Measurements from ENCODE around the gene INTS1. TPM values are rescaled to one million over a fixed set of nuclear protein-coding genes. Genes with fewer than 3 reads are reported as not detected.
"Not testable (repeated sequence)": the region's sequence is repeated elsewhere in the genome, so short reads cannot be mapped to it uniquely, and the experiment has no call there.

The INTS1 gene
- total RNA-seq, 1 experiment from 2014 or later, result 122 TPM

DNA sequence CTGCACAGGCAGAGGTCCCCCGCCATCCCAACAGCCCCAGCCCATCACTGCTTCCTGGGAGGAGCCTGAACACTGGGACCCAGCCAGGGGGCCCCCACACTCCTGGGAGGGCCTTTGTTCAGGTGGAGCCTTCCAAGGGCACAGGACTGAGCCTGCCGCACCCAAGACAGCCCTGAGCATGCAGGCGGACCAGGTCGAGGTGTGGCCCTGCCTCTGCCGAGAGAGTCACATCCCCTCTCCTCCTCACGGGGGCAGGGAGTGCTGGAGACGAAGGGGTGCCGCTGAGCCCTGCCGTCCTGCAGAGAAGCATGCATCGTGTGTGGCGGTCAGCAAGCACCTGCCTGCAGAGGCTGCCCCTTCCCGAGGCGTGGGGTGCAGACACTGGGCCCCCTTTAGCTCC, 19.0 kb upstream of the INTS1 start:
- H3K4me3 ChIP-seq (ENCODE audit: low read depth, low read length), result no peak overlapping the region
- Mint-ChIP-seq H3K27ac (ENCODE audit: unreplicated experiment) (no peak overlapping the region), H3K4me3 (ENCODE audit: unreplicated experiment) (no peak overlapping the region), H3K4me1 (ENCODE audit: low read depth, unreplicated experiment) (peaks cover 8% of the 10 kb centered on the region), H3K27me3 (ENCODE audit: insufficient read depth, unreplicated experiment) (no peaks in the 10 kb centered on the region), H3K9me3 (ENCODE audit: unreplicated experiment) (no peaks in the 10 kb centered on the region), H3K36me3 (ENCODE audit: insufficient read depth, unreplicated experiment) (peaks cover 6% of the 10 kb centered on the region)
- no peaks in the 10 kb centered on the region for H3K27me3 ChIP-seq (replicated peaks; ENCODE audit: control insufficient read depth, insufficient read depth, low read length)
- POLR2A ChIA-PET, result no interaction called here
- DNase-seq, result peak in 1 of 2 experiments; percentile 39
- no peaks in the 10 kb centered on the region for H3K36me3 ChIP-seq (ENCODE audit: control insufficient read depth, insufficient read depth, low read length)
- intact Hi-C loops (cut with micrococcal nuclease; ENCODE audit: unreplicated experiment), result no loop called here
- CTCF ChIA-PET, result no interaction called here
- no peaks in the 10 kb centered on the region; the same call in 1 of the 2 replicates for H3K9me3 ChIP-seq
- no peak for TF ChIP-seq CTCF (IDR thresholded peaks at IDR 0.05; ENCODE audit: insufficient read depth in 1 of 2, low read depth in 1 of 2, low read length in 1 of 2, severe bottlenecking in 1 of 2, unreplicated experiment in 1 of 2)
- H3K4me1 ChIP-seq, result peaks cover 18% of the 10 kb centered on the region
- no TSS peak for BruUV-seq (replicated peaks)

DNA sequence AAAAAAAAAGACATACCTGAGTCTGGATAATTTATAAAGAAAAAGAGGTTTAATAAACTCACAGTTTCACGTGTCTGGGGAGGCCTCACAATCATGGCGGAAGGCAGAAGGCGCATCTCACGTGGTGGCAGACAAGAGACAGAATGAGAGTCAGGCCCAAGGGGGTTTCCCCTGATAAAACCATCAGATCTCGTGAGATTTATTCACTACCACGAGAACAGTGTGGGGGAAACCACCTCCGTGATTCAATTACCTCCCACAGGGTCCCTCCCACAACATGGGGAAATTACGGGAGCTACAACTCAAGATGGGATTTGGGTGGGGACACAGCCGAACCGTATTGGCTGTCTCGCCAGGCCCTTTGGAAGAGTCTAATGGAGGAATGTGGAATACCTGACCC, 17.3 kb upstream of the INTS1 start:
- no peaks in the 10 kb centered on the region; the same call in 1 of the 2 replicates for H3K9me3 ChIP-seq
- H3K36me3 Mint-ChIP-seq (ENCODE audit: insufficient read depth, unreplicated experiment), result peaks cover 6% of the 10 kb centered on the region
- BruUV-seq (replicated peaks), result no TSS peak
- H3K4me3 ChIP-seq (ENCODE audit: low read depth, low read length), result no peak overlapping the region
- H3K4me1 ChIP-seq, result peaks cover 18% of the 10 kb centered on the region
- CTCF ChIA-PET, result no interaction called here
- POLR2A ChIA-PET, result no interaction called here
- DNase-seq, result no peak
- H3K27me3 Mint-ChIP-seq (ENCODE audit: insufficient read depth, unreplicated experiment), result no peaks in the 10 kb centered on the region
- no peaks in the 10 kb centered on the region for H3K9me3 Mint-ChIP-seq (ENCODE audit: unreplicated experiment)
- H3K4me3 Mint-ChIP-seq (ENCODE audit: unreplicated experiment), result no peak overlapping the region
- no peaks in the 10 kb centered on the region for H3K27me3 ChIP-seq (replicated peaks; ENCODE audit: control insufficient read depth, insufficient read depth, low read length)
- H3K36me3 ChIP-seq (ENCODE audit: control insufficient read depth, insufficient read depth, low read length), result no peaks in the 10 kb centered on the region
- intact Hi-C loops (cut with micrococcal nuclease; ENCODE audit: unreplicated experiment), result no loop called here
- H3K4me1 Mint-ChIP-seq (ENCODE audit: low read depth, unreplicated experiment), result peaks cover 8% of the 10 kb centered on the region
- no peak for TF ChIP-seq CTCF (IDR thresholded peaks at IDR 0.05; ENCODE audit: insufficient read depth in 1 of 2, low read depth in 1 of 2, low read length in 1 of 2, severe bottlenecking in 1 of 2, unreplicated experiment in 1 of 2)
- H3K27ac Mint-ChIP-seq (ENCODE audit: unreplicated experiment), result peak overlapping the region; percentile 12

DNA sequence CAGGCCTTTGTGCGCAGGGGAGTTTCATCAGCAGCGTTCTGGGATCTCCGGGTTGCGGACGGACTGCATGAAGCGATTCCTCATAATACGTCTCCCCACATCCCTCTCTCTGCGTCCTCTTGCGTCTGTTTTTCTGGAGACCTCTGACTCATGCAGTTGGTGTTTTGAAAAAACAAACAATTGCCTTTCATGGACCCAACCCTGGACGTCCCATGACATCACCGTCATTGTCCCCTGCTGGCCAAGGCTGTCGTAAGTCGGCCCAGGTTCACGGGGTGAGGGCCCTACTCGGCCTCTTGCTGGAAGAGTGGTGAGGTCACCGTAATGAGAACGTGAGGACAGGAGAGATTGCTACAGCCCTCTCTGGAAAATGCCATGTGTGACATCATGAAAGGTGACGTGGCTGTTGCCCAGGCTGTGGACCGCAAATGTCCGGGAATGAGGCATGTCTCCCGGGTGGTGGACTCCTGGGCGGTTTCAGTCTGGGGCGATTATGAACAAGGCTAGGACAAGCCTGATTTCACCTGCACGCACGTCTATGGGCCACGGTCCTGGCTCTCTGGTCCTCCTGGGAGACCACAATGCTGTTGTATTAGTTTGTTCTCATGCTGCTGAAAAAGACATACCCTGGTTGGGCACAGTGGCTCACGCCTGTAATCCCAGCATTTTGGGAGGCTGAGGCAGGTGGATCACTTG, 16.5 kb upstream of the INTS1 start:
- no peak overlapping the region for H3K4me3 ChIP-seq (ENCODE audit: low read depth, low read length)
- intact Hi-C loops (cut with micrococcal nuclease; ENCODE audit: unreplicated experiment), result no loop called here
- no peaks in the 10 kb centered on the region for H3K36me3 ChIP-seq (ENCODE audit: control insufficient read depth, insufficient read depth, low read length)
- DNase-seq, result peak; percentile 80
- BruUV-seq (replicated peaks), result no TSS peak
- Mint-ChIP-seq H3K27me3 (ENCODE audit: insufficient read depth, unreplicated experiment) (no peaks in the 10 kb centered on the region), H3K4me3 (ENCODE audit: unreplicated experiment) (no peak overlapping the region), H3K9me3 (ENCODE audit: unreplicated experiment) (no peaks in the 10 kb centered on the region), H3K27ac (ENCODE audit: unreplicated experiment) (peak overlapping the region; percentile 78), H3K4me1 (ENCODE audit: low read depth, unreplicated experiment) (peaks cover 8% of the 10 kb centered on the region), H3K36me3 (ENCODE audit: insufficient read depth, unreplicated experiment) (peaks cover 7% of the 10 kb centered on the region)
- no peaks in the 10 kb centered on the region; the same call in 1 of the 2 replicates for H3K9me3 ChIP-seq
- H3K27me3 ChIP-seq (replicated peaks; ENCODE audit: control insufficient read depth, insufficient read depth, low read length), result no peaks in the 10 kb centered on the region
- no peak for TF ChIP-seq CTCF (IDR thresholded peaks at IDR 0.05; ENCODE audit: insufficient read depth in 1 of 2, low read depth in 1 of 2, low read length in 1 of 2, severe bottlenecking in 1 of 2, unreplicated experiment in 1 of 2)
- H3K4me1 ChIP-seq, result peaks cover 18% of the 10 kb centered on the region
- ChIA-PET POLR2A (no interaction called here), CTCF (no interaction called here)

- DNase-seq; H3K9me3 ChIP-seq; H3K36me3 ChIP-seq (ENCODE audit: control insufficient read depth, insufficient read depth, low read length); H3K4me3 Mint-ChIP-seq (ENCODE audit: unreplicated experiment); H3K4me1 Mint-ChIP-seq (ENCODE audit: low read depth, unreplicated experiment); intact Hi-C loops (cut with micrococcal nuclease; ENCODE audit: unreplicated experiment); H3K4me3 ChIP-seq (ENCODE audit: low read depth, low read length); H3K27me3 ChIP-seq (replicated peaks; ENCODE audit: control insufficient read depth, insufficient read depth, low read length); BruUV-seq (replicated peaks); H3K27me3 Mint-ChIP-seq (ENCODE audit: insufficient read depth, unreplicated experiment); H3K9me3 Mint-ChIP-seq (ENCODE audit: unreplicated experiment): not testable (repeated sequence)
- POLR2A ChIA-PET, result interaction anchor here (0.7 kb wide), 1 partner anchor 838 kb away, joined by 4 read pairs; no protein-coding TSS in a partner anchor
- Mint-ChIP-seq H3K36me3 (ENCODE audit: insufficient read depth, unreplicated experiment) (peaks cover 12% of the 10 kb centered on the region), H3K27ac (ENCODE audit: unreplicated experiment) (peak overlapping the region; percentile 24)
- H3K4me1 ChIP-seq, result peaks cover 18% of the 10 kb centered on the region
- CTCF ChIA-PET, result interaction anchor here (0.8 kb wide), 1 partner anchor 36 kb away, joined by 3 read pairs; no protein-coding TSS in a partner anchor
Observed at GRCh38 chr7:1519322-1519922, 15.2 kb upstream of the INTS1 start.
